Measurements from ENCODE around the gene DNAJC8.

GRCh38 chr1:28232558-28233263, at the start of gene DNAJC8:
- TF ChIP-seq ZFP3 (CRISPR knock-in tag; IDR thresholded peaks at IDR 0.05) (no peak), BACH2 (CRISPR knock-in tag; IDR thresholded peaks at IDR 0.05; ENCODE audit: borderline replicate concordance) (no peak), ARNTL (CRISPR knock-in tag; IDR thresholded peaks at IDR 0.05; ENCODE audit: borderline replicate concordance, low read depth) (no peak), ESRRG (CRISPR knock-in tag; IDR thresholded peaks at IDR 0.05) (no peak), ZNF8 (CRISPR knock-in tag; IDR thresholded peaks at IDR 0.05) (no peak), ZFP30 (CRISPR knock-in tag; IDR thresholded peaks at IDR 0.05) (no peak)
- TF ChIP-seq, protein P1, sequence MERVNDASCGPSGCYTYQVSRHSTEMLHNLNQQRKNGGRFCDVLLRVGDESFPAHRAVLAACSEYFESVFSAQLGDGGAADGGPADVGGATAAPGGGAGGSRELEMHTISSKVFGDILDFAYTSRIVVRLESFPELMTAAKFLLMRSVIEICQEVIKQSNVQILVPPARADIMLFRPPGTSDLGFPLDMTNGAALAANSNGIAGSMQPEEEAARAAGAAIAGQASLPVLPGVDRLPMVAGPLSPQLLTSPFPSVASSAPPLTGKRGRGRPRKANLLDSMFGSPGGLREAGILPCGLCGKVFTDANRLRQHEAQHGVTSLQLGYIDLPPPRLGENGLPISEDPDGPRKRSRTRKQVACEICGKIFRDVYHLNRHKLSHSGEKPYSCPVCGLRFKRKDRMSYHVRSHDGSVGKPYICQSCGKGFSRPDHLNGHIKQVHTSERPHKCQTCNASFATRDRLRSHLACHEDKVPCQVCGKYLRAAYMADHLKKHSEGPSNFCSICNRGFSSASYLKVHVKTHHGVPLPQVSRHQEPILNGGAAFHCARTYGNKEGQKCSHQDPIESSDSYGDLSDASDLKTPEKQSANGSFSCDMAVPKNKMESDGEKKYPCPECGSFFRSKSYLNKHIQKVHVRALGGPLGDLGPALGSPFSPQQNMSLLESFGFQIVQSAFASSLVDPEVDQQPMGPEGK (CRISPR knock-in tag; IDR thresholded peaks at IDR 0.05; ENCODE audit: borderline replicate concordance): no peak
- TF ChIP-seq, protein P2, sequence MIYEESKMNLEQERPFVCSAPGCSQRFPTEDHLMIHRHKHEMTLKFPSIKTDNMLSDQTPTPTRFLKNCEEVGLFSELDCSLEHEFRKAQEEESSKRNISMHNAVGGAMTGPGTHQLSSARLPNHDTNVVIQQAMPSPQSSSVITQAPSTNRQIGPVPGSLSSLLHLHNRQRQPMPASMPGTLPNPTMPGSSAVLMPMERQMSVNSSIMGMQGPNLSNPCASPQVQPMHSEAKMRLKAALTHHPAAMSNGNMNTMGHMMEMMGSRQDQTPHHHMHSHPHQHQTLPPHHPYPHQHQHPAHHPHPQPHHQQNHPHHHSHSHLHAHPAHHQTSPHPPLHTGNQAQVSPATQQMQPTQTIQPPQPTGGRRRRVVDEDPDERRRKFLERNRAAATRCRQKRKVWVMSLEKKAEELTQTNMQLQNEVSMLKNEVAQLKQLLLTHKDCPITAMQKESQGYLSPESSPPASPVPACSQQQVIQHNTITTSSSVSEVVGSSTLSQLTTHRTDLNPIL (CRISPR knock-in tag; IDR thresholded peaks at IDR 0.05; ENCODE audit: low read depth): no peak

Measured in SK-N-SH treated with all-trans-retinoic acid at 6 μM for 48 hours (cell line).